GM13976 (cell line): ENCODE results near the gene IGF1R.

Experiments used
- DNase-seq: peaks from one replicate; pipeline ENCODE4 v3.0.0; 2012; ENCODE audit warnings: low spot score
- in situ Hi-C: fragments of 300-500 bp; cut with MboI; formaldehyde crosslinking; loops from one replicate; pipeline ENCODE4 v1.12.0; 2022; ENCODE audit warnings: low sequenced_read_pairs, mixed read lengths, inconsistent platforms; ENCODE audit not compliant: unreplicated experiment
- TF ChIP-seq, protein P1 (sequence below): IDR thresholded peaks from 2 replicates; pipeline ENCODE4 v1.5.1; 2012; ENCODE audit warnings: borderline replicate concordance, mild to moderate bottlenecking; ENCODE audit not compliant: insufficient read depth; ENCODE audit errors: extremely low read depth, missing control alignments, control extremely low read depth

Gene IGF1R

DNA sequence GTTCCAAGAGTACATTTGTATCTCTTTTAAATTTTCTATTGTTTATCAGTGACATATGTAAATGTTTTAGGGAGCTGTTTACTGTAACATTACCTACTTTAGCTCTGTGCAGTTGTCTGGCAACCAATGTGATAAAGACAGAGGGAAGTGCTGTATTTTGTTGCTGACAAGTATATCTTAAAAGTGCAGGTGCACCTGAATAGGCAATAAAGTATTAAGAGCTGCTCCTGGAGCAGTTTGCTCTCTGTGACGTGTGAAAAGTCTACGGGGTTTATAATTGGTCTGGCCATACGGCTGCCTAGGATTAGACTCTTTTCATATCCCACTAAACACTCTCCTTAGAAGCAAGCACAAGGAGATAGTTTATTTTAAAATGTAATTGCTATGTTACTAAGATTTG is 178.3 kb downstream of the IGF1R start:
- no peak for DNase-seq
- in situ Hi-C loops: no loop called here
- TF ChIP-seq, protein P1, sequence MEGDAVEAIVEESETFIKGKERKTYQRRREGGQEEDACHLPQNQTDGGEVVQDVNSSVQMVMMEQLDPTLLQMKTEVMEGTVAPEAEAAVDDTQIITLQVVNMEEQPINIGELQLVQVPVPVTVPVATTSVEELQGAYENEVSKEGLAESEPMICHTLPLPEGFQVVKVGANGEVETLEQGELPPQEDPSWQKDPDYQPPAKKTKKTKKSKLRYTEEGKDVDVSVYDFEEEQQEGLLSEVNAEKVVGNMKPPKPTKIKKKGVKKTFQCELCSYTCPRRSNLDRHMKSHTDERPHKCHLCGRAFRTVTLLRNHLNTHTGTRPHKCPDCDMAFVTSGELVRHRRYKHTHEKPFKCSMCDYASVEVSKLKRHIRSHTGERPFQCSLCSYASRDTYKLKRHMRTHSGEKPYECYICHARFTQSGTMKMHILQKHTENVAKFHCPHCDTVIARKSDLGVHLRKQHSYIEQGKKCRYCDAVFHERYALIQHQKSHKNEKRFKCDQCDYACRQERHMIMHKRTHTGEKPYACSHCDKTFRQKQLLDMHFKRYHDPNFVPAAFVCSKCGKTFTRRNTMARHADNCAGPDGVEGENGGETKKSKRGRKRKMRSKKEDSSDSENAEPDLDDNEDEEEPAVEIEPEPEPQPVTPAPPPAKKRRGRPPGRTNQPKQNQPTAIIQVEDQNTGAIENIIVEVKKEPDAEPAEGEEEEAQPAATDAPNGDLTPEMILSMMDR: no peak

DNA sequence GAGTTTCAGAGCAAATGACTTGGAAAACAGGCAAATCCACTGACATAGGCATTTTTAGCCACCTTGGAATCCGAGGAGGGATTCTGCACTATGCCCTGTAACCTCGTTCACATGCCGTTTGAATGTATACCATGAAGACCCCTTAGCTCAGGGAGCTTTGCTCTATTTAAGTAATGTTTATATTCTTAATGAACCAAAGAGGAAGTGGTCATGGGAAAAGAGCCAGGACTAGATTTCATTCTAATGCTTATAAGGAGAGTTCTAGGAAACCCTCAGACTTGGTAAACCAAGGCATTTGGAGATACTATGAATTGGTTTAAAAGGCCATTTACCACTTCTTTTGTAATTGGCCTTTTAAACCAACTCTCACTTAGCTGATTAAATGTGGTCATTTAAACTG is 178.9 kb downstream of the IGF1R start:
- in situ Hi-C loops: no loop called here
- TF ChIP-seq, protein P1: no peak
- DNase-seq: no peak

DNA sequence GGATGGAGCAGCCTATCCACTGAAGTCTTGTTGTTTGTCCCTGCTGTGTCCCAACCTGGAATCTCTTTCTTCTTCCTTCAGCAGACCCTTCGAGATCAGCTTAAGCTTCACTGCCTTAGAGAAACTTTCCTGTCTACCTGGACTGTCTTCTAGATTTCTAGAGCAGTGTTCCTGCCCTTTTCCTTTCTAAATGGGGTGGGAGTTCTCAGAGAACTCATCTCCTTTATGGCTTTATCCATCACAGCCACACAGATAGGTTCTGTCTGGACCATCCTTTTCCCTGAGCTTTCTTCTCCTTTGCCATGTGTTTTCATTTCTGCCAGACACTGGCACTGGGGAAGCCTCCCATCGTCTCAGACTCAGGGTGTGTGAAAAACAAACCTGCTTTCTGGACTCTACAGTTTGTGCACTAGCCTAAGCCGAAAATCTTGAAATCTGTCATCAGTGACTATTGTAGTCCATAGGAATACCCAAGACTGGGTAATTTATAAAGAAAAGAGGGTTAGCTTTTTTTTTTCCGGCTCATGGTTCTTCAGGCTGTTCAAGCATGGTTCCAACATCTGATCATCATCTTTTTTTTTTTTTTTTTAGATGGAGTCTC is 181.8 kb downstream of the IGF1R start:
- DNase-seq: no peak
- in situ Hi-C loops: no loop called here
- TF ChIP-seq, protein P1: no peak

DNA sequence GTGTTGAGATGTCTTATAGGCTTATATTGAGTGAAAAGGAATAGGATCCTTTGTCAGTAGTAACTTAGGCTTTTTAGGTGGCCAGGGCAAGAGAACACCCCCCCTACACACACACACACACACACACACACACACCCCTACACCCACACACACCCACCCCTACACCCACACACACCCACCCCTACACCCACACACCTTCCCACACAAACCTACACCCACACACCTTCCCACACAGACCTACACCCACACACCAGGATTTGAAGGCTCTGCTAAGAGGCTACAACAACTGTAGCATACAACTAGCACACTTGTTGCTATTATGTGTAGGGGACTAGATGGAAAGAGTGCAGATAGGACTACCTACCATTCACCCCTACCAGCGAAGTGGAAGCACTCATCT is 186.6 kb downstream of the IGF1R start:
- DNase-seq: no peak
- in situ Hi-C loops: no loop called here
- TF ChIP-seq, protein P1: no peak

DNA sequence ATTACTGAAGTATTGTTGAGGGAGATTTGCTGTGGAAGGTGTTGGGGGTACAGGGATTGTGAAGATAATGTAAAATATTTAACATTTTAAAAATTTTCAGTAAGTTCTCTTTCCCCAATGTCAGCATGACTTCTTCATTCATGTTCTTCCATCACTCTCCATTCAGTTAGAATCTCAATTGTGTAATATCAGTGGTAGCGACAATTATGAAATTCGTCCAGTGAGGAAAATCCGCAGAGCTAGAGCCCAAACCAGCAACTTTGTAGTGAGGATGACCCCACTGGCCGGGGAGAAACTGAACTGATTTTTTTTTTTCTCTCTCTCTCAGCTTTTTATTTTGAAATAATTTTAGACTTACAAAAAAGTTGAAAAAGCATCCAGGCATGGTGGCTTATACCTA is 187.5 kb downstream of the IGF1R start:
- TF ChIP-seq, protein P1: no peak
- in situ Hi-C loops: no loop called here
- DNase-seq: no peak

DNA sequence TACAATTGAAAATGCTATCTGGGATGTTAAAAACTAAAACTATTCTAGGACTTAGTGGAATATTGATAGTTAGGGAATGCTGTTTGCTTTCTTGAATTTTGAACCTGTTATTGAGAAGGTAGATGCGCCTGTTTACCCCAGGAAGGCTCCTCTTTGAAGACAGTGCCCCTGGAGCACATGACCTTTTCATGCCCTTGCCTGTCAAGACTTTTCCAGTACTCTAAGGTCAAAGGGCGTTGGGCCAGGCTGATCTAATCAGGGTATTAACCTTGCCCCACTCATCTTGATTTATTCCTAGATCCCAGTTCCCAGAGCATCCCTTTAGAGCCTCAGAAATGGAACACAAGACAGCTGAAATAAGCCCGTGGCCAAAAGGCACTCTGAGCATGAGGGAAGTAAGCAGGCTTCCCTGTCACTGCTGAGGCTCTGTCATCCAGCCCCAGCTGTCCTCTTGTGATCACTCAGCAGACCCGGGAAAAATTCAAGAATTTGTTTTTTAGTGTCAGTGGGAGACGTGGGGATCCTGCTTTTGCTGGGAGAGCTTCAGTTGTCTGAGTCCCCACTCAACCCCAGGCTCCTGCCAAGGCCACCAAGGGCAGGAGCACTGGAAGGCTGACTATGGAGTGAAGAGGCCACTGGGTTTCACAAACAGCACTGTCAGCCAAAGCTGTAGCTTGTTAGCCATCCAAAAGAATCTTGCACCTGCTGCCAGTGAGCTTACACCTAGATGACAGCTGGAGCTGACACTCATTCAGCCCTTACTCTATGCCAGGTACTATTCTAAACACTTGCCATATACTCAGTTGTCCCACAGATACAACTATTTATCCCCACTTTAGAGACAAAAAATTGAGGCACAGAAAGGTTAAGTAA is 190.3 kb downstream of the IGF1R start:
- no peak for DNase-seq
- TF ChIP-seq, protein P1: no peak
- in situ Hi-C loops: no loop called here
